AG20443 (cell line): ENCODE measurements around the gene CYB5B.
A peak's percentile ranks its signal among the peaks of the same experiment; 100 is the strongest.

Source experiments
- DNase-seq: peaks from one replicate; pipeline ENCODE4 v3.0.0; 2012; ENCODE audit warnings: low spot score, mixed read lengths

CYB5B gene

DNA sequence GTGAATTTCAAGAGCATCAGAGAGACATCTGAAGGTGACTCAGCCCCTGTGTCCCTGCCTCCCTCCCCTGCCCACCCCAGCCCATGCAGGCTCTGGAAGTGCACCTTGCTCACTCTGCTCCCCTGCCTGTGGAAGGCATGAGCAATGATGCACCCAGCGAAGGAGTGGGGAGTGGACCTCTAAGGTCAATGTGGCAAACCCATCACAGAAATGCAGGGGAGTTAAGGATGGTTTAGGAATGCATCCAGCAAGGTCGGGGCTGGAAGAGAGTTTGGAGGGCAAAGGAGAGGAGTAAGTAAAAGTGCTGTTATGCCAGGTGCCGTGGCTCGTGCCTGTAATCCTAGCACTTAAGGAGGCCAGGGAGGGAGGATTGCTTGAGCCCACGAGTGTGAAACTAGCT lies 61.9 kb downstream of the CYB5B start:
- DNase-seq: no peak

DNA sequence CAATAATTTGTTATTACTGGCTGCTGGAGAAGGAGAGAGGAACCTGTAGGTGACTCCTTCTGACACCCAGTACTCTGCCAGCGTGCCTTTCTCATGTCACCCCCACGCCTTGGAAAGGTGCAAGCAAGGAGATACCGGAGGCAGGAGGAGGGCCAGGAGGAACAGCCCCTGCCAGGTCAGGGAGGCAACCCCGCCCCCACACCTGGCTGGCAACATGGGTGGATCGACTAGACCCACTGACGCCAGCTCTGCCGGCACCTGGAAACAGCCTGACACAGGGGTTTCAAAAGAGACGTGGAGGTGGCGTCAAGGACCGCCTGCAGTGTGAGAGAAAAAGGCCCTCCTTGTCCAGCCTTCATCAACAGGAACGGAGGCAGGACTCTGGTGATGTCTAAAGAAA lies 62.3 kb downstream of the CYB5B start:
- DNase-seq: no peak

DNA sequence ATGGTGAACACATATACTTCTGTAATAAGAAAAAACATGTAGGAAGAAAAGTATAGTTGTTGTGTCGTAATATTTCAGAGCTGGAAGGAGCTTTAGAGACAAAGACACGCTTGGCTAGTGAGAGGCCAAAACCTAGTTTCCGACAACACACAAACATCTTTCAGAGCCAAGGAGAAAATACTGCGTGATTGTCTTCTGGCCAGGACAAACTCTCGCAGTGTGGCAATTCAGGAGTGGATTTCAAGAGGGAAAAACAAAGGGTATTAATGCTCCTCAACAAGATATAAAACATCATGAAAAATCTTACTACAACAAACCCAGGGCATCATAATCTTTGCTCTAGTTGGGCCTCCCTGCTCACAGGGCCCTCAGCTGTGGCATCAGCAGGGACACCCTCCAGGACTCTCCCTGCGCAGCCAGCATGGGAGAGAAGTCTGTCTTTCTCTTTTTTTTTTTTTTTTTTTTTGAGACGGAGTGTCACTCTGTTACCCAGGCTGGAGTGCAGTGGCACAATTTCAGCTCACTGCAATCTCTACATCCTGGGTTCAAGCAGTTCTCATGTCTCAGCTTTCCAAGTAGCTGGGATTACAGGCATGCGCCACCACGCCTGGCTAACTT lies 66.4 kb downstream of the CYB5B start:
- DNase-seq: no peak

DNA sequence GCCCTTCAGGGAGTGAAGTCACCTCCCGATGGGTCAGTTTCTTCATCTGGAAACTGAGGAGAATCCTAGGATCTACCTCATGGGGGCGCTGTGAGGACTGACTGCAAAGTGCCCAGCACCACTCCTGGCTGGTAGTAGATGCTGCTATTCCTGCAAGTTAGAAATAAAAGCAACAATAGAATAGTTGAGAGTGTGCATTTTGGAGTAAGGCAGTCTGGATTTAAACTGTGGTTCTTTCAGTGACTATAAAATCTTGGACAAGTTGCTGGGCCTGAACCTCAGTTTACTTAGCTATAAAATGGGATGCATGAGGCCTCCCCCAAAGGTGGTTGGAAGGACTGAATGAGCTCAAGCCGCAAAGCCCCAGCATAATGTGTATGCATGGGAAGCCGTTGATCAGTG lies 70.6 kb downstream of the CYB5B start:
- no peak for DNase-seq

DNA sequence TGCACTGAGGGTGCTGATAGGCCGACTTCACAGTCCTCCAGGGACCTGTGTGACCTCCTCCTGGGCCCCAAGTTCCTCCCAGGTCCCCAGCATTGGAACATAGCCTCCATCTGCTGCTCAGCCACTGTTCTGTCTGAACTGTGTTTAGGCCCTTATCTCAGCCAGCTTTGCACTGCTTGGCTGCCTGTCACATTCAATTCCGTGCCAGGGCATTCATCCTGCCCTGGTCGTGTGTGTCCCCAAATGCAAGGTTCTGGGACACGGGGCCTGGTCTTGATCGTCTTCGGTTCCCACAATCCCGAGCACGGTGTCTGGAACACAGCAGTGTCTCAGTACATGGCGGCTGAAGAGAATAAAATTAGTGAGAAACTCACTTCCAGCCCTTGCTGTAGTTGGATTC lies 71.4 kb downstream of the CYB5B start:
- no peak for DNase-seq

DNA sequence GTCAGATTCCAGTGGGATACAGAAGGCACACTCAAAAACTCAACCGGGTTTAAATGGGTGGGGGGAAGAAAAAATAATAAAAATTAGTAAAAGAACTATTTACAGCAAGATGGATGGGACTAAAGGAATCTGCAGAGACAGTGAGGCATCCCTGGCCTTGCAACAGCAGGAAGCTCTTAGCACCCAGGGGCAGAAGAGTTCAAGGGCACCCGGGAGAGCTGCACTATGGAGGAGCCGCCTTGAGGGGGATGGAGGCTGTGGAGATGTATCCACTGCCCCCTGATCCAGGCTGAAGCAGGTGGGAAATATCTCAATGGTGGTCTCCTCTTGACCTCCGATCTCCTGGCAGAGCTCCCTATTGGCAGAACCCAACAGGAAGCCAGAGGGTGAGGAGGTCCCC lies 72.0 kb downstream of the CYB5B start:
- DNase-seq: no peak

DNA sequence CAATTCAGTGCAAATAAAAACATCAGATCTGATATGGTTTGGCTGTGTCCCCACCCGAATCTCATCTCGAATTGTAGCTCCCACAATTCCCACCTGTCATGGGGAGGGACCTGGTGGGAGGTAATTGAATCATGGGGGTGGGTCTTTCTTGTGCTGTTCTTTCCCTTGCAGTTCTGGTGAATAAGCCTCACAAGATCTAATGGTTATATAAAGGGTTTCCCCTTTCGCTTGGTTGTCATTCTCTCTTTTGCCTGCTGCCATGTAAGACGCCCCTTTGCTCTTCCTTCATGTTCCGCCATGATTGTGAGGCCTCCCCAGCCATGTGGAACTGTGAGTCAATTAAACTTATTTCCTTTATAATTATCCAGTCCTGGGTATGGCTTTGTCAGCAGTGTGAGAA lies 72.5 kb downstream of the CYB5B start:
- DNase-seq: no peak

DNA sequence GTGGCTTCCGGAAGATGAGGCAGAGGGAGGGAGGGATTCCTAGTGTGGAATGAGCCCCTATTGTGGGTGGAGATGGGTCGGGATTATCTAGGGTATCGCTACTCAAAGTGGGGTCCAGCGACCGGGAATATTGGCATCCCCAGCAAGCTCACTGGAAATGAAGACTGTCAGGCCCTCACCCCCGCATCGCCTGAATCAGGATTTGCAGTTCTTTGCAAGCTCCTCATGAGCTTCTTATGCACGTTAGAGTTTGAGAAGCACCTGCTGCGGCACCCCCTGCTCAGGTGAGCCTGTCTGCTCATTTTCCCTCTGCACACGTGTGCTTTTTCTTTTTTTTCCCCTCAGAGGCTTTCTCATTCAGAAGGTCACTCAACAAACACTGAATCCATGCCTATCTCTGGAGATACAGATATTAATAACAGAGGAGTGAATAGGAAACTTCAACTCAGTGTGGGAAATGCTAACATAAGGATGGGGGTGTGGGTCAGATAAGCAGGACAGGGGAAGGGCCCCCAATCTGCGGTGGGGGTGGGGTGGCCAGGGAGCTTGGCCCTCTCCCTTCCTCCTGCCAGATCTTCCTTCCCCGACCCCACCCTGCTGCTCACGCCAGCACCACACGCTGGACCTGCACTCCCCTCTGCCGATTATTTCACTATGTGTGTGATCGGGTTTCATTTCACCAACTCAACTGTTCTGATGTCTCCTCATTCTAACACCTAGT lies 73.6 kb downstream of the CYB5B start:
- no peak for DNase-seq

DNA sequence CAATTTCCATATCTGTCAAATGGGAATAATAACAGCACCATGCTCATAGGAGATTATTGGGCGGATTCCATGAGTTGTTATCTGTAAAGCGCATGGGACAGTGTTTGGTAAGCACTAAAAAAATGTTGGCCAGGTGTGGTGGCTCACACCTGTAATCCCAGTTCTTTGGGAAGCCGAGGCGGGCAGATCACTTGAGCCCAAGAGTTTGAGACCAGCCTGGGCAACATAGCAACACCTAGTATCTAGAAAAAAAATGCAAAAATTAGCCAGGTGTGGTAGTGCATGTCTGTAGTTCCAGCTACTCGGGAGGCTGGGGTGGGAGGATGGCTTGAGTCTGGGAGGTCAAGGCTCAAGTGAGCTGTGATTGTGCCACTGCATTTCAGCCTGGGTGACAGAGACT lies 74.5 kb downstream of the CYB5B start:
- DNase-seq: no peak

DNA sequence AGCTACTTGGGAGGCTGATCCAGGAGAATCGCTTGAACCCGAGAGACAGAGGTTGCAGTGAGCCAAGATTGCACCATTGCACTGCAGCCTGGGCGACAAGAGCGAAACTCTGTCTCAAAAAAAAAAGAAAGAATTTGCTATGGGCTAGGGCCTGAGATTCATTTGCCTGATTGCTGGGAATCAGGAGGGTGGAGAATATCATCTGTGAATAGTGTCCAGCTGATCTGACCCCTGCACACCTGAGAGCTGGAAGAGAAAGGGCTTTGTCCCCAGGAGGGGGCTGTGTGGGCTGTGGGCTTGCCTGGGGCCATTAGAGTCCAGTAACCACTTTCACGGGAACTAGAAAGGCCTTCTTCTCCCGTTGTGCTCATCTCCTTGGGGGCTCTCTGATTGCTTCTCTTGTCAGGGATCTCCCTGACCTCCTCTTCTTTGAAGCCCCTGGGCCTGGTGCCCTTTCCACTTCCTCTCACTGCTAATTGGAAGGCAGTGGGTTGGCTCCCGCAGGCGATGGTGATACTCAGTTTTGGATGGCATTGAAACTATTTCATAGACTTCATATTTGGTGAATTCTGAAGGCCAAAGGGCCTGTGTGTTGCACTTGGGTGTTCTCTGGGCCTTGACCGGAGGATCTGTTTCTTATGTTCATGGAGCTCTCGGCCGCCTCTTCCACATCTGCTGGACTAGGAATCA lies 75.3 kb downstream of the CYB5B start:
- no peak for DNase-seq

DNA sequence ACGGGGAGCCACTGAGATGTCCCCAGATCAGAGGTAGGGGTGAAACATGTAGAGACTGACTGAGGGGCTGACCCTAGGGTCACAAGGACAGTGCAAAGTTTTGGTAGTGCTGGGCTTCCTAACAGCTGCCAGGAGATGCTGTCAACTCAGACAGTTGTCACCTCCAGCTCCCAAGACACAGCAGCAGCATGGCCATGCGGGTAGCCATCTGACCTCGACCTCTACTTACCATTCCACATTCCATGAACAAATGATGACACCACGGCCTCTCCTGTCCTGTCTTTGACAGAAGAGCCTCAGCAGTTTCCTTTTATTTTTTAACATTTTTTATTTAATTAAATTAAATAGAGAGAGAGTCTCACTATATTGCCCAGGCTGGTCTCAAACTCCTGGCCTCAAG lies 76.1 kb downstream of the CYB5B start:
- no peak for DNase-seq

DNA sequence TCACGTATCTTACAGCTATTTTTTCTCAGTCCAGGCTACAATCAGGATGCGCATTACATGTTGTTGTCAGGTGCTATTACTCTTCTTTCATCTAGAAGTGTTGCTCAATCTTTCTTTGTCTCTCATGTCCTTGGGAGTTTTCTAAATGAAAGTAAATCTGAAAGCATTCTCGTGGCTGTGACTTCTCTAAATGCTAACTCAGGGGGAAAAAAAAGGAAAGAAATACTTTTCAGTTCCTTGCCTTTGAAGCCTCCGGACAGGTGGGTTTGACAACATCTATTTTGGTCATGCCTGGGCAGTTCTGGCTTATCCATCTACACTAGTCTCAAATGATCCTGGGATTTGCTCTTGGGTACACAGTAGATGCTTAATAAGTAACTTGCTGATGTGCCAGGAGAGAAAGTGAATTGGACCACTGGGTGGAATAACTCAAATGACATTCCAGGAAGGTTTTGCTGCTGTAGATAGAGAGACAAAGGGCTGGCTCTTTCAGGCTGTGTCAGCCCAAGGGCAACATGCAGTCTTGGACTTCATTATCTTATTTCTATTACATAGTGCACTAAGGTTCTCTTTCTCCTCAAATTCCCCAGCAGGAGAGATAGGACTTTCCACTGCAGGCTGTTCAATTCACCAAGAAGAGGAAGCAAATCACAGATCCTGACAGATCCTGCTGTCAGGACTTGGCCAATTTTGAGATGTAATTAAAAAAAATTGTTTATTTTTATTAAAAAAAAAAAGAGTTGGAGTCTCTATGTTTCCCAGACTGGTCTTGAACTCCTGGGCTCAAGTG lies 77.7 kb downstream of the CYB5B start:
- DNase-seq: no peak

DNA sequence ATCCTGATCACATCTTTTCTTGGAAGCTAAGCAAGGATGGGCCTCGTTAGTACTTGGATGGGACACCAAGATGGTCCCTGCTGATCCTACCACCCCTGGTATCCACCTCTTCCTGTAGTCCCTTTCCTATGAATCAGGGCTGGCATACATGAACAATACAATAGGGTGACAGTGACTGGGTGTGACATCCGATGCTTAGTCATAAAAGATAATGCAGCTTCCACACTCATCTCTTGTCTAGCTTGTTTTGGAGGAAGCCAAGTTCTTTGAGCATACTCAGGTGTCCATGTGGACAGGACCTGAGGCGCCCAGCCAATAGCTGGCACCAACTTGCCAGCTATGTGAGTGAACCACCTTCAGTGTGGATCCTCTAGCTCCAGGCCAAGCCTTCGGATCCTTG lies 78.8 kb downstream of the CYB5B start:
- DNase-seq: no peak

DNA sequence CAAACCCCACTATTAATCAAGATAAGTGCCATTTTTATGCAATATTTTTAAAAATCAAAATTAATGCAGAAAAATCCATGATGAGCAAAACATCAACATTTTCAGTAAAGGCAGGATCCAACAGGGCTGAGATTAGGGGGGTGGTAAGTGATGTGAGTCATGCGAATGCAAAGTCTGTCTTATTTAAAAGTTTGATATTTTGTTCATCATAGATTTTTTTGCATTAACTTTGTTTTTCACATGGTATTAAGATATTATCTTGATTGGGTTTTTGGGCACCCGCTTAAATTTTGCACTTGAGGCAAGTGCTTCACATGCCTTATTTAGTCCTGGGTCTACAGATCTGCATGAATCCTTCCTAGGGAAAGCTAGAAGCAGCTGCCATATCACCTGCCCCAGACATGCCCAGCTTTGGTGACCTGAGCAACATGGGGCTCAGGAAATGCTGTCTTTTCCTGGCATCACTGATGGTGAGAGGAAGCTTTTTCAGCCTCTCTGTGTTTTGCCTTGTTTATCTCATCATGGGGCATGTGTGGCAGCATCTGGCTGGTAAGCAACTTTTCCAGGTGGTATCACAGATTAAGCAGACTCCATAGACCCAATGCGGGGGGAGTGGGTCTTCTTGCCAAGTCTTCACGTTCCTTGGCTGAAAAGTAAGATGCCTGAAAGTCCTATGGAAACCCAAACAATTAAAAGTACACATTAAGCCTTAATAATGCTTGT lies 83.8 kb downstream of the CYB5B start:
- no peak for DNase-seq

DNA sequence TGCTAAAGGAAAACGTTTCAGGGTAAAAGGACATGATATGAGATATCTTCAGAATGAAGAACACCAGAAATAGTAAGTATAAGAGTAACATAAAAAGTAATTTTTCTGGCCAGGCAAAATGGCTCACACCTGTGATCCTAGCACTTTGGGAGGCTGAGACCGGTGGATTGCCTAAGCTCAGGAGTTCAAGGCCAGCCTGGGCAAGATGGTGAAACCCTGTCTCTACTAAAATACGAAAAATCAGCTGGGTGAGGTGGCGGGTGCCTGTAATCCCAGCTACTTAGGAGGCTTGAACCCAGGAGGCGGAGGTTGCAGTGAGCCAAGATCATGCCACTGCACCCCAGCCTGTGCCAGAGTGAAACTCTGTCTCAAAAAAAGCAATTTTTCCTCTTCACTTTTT lies 84.7 kb downstream of the CYB5B start:
- no peak for DNase-seq

DNA sequence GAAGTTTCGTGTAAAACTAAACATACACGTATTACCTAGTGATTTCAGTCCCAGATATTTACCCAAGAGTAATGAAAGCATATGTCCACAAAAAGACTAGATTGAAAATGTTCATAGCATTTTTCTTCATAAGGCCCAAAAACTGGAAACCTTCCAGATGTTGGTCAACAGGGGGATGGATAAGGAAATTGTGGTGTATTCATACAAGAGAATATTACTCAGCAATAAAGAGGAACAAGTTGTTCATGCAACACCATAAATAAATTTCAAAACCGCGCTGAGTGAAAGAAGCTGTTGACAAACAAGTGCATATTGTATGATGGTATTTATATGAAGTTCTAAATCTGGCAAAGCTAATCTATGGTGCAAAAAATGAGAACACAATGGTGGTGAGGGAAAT lies 87.2 kb downstream of the CYB5B start:
- no peak for DNase-seq

DNA sequence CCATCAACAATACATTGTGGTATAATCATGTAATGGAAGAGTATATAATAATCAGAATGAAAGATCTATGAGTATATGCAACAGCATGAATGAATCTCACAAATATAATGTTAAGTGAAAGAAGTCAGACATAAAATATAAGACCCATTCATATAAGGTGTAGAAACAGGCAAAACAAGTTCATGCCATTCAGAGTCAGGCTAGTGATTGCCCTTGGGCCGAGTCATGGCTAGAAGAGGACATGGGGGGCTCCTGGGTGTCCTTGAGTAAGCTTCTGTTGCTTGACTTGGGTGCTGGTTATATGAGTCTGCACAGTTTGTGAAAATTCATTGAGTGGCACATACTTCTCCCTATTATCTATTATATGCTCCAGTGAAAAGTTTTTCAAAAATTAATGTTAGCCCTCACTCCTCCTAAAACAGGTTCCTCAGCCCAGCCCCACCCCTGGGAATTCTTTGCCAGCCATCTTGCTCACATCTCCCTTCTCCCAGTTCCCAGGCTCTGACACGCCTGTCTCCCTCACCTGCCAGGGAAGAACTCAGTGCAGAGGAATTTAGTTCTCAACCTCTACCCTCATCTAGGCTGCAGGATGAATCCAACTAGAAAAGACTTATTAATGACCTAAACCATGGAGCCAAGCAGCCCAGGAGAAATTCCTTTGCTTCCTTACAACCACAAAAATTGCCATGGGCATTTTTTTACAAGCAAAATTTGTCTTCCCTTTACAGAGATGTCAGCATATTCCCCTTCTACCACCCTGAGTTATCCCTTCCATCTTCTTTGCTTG lies 89.0 kb downstream of the CYB5B start:
- peak; percentile 71 for DNase-seq

DNA sequence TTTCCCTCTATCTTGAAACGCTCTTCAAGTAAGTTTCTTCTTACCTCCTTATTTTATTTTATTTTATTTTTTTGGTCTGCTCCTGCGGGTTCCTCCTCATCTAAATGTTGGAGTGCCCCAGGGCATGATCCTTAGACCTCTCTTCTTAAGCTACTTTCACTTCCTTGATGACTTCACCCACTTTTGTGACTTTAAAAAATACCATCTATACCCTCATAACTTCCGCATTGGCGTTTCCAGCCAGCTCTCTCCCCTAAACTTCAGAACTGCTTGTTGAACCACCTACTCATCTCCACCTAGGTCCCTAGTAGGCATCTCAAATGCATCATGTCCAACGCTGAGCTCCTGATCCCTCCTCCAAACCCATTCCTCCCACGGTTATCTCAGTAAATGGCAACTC lies 89.9 kb downstream of the CYB5B start:
- DNase-seq: no peak
